WERI-Rb-1 (cell line): ENCODE results near the gene CCND2.
A peak's percentile ranks its signal among the peaks of the same experiment; 100 is the strongest.

ENCODE experiments used
- DNase-seq: peaks from one replicate; pipeline ENCODE4 v3.0.0-alpha.2; 2020
- H3K27ac ChIP-seq: fragments of 250-450 bp; sonication (Bioruptor Pico); 2 replicates; pipeline ENCODE4 v1.5.1; 2020; ENCODE audit warnings: mild to moderate bottlenecking, moderate library complexity
- H3K27me3 ChIP-seq: fragments of 250-450 bp; sonication (Bioruptor Pico); 2 replicates; pipeline ENCODE4 v1.5.1; 2021; ENCODE audit warnings: mild to moderate bottlenecking, low read depth, moderate library complexity; ENCODE audit not compliant: insufficient read depth, severe bottlenecking
- H3K36me3 ChIP-seq: fragments of 250-450 bp; sonication (Bioruptor Pico); 2 replicates; pipeline ENCODE4 v1.5.1; 2020; ENCODE audit warnings: mild to moderate bottlenecking, moderate library complexity
- H3K4me3 ChIP-seq: 2 replicates; pipeline ENCODE4 v1.5.1; 2011; ENCODE audit warnings: low read depth, mild to moderate bottlenecking, control low read depth, low read length
- H3K9me3 ChIP-seq: fragments of 250-450 bp; sonication (Bioruptor Pico); 2 replicates; pipeline ENCODE4 v1.5.1; 2021; ENCODE audit warnings: mild to moderate bottlenecking, moderate library complexity; ENCODE audit not compliant: severe bottlenecking
- TF ChIP-seq, protein P1 (sequence below): IDR thresholded peaks from 2 replicates; pipeline ENCODE4 v1.5.1; 2011; ENCODE audit warnings: low read depth, mild to moderate bottlenecking, control low read depth, inconsistent platforms, low read length

CCND2 gene

DNA sequence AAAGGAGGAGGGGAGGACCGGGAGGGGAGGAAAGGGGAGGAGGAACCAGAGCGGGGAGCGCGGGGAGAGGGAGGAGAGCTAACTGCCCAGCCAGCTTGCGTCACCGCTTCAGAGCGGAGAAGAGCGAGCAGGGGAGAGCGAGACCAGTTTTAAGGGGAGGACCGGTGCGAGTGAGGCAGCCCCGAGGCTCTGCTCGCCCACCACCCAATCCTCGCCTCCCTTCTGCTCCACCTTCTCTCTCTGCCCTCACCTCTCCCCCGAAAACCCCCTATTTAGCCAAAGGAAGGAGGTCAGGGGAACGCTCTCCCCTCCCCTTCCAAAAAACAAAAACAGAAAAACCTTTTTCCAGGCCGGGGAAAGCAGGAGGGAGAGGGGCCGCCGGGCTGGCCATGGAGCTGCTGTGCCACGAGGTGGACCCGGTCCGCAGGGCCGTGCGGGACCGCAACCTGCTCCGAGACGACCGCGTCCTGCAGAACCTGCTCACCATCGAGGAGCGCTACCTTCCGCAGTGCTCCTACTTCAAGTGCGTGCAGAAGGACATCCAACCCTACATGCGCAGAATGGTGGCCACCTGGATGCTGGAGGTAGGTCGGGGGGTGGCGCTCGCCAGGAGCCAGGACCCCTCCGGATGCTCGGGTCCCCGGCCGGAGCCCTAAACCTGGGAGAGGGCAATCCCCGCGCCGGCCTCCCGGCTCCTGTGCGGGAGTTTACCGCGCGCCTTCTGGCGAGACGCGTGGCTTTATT, at the start of gene CCND2:
TSS of gene CCND2 (plus strand) at position 111 of the 744 bp plus-strand sequence. CDS start at position 390, 279 bp downstream.
- peaks cover 75% of the 10 kb centered on the region for H3K27me3 ChIP-seq
- TF ChIP-seq, protein P1, sequence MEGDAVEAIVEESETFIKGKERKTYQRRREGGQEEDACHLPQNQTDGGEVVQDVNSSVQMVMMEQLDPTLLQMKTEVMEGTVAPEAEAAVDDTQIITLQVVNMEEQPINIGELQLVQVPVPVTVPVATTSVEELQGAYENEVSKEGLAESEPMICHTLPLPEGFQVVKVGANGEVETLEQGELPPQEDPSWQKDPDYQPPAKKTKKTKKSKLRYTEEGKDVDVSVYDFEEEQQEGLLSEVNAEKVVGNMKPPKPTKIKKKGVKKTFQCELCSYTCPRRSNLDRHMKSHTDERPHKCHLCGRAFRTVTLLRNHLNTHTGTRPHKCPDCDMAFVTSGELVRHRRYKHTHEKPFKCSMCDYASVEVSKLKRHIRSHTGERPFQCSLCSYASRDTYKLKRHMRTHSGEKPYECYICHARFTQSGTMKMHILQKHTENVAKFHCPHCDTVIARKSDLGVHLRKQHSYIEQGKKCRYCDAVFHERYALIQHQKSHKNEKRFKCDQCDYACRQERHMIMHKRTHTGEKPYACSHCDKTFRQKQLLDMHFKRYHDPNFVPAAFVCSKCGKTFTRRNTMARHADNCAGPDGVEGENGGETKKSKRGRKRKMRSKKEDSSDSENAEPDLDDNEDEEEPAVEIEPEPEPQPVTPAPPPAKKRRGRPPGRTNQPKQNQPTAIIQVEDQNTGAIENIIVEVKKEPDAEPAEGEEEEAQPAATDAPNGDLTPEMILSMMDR, result no peak
- H3K36me3 ChIP-seq, result no peaks in the 10 kb centered on the region
- peak; percentile 57 for DNase-seq
- no peak within 1 kb of the TSS for H3K27ac ChIP-seq
- peak within 1 kb of the TSS; percentile 51 for H3K4me3 ChIP-seq
- H3K9me3 ChIP-seq, result no peaks in the 10 kb centered on the region

DNA sequence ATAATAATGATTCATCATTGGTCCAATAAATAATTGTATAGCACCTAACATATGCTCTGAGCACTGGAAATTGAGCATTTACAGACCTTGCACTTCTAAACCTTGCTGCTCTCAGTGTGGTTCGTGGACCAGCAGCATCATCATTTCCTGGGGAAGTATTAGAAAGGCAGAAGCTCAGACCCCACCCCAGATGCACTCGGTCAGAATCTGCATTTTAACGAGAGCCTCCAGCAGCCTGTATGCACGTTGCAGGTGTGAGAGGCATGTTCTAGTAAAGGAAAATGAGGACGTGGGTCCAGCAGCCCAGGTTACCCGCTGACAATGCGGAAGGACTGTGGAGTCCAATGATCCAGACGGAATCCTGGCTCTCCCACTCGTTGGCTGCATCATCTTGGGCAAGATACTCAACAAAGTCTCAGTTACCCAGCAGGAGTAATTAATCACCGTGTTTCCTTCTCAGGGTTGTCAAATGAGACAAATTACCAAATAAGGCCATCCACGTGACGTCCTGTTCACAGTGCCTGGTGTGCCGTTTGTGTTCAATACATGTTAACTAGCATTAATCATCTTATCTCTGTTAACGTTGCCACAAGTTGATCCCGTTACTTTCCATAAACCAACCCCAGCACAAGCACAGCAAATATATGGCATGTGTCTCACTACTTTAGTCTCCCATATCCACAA, 49.2 kb upstream of the CCND2 start:
- H3K4me3 ChIP-seq, result no peak overlapping the region
- no peak for DNase-seq
- no peaks in the 10 kb centered on the region for H3K36me3 ChIP-seq
- no peaks in the 10 kb centered on the region for H3K9me3 ChIP-seq
- TF ChIP-seq, protein P1, result no peak
- peaks cover 36% of the 10 kb centered on the region for H3K27me3 ChIP-seq
- H3K27ac ChIP-seq, result no peak overlapping the region

DNA sequence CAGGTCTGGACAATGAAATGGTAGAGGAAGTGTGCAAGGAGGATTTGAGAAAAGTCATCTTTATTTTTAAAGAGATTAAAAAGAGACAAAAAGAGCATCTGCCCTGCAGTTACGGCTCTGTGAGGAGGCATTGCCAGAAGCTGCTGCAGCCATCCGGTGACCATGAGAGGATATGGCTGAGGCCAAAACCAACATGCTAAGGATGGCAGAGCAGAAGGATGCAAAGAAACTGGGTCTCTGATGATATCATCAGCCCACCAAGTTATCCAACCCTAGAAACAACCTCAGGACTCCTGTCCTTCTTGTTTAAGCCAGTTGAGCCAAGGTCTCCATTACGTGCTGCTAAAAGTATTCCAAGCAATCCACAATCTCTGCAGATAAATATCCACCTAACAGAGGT, 48.0 kb upstream of the CCND2 start:
- no peak for DNase-seq
- Histone ChIP-seq H3K36me3 (no peaks in the 10 kb centered on the region), H3K27me3 (peaks cover 40% of the 10 kb centered on the region), H3K4me3 (no peak overlapping the region), H3K27ac (no peak overlapping the region), H3K9me3 (no peaks in the 10 kb centered on the region)
- TF ChIP-seq, protein P1, result no peak

DNA sequence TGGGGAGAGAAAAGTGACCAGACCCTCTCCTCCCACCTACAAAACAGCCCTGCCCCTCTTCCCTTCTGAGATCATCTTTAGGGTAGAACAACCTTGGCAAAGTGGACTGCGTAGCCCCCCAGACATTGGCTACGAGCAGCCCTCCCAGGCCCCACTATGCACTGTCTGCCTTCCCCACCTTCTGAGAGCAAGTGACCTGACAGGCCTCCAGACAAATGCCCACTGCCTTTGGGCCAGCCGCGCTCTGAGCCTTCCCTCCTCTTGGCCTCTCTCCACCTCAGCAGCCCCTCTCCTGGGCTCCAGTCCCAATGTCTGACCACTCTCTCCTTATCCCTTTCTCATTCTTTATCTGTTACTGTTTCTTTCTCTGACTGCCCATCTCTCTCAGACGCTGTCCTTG, 46.5 kb upstream of the CCND2 start:
- H3K27me3 ChIP-seq, result peaks cover 42% of the 10 kb centered on the region
- no peak overlapping the region for H3K4me3 ChIP-seq

DNA sequence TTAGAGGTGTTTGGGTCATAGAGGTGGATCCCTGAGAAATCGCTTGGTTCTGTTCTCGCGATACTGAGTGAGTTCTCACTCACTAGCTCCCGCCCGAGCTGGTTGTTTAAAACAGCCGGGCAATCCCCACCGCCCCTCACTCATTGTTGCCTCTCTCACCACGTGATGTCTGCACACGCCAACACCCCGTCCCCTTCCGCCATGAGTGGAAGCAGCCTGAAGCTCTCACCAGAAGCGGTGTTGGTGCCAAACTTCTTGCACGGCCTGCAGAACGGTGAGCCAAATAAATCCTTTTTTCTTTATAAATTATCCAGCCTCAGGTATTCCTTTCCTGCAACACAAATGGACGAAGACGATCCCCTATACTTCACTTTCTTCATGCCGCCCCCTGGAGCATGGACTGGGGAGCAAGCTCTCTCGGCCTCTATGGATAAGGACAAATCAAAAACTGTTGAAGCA, 45.4 kb upstream of the CCND2 start:
- DNase-seq, result no peak
- Histone ChIP-seq H3K27ac (no peak overlapping the region), H3K36me3 (no peaks in the 10 kb centered on the region), H3K4me3 (no peak overlapping the region), H3K27me3 (peaks cover 36% of the 10 kb centered on the region), H3K9me3 (no peaks in the 10 kb centered on the region)
- TF ChIP-seq, protein P1, result no peak

More for the DNA sequence above, 46.5 kb upstream of the CCND2 start:
- Histone ChIP-seq H3K36me3 (no peaks in the 10 kb centered on the region), H3K27ac (no peak overlapping the region), H3K9me3 (no peaks in the 10 kb centered on the region)
- TF ChIP-seq, protein P1, result no peak
- DNase-seq, result no peak
